ENCODE measurements around the gene NEMP2.

GRCh38 chr2:190550137-190550536 is 15.6 kb upstream of the NEMP2 start:
- TF ChIP-seq, protein P1, sequence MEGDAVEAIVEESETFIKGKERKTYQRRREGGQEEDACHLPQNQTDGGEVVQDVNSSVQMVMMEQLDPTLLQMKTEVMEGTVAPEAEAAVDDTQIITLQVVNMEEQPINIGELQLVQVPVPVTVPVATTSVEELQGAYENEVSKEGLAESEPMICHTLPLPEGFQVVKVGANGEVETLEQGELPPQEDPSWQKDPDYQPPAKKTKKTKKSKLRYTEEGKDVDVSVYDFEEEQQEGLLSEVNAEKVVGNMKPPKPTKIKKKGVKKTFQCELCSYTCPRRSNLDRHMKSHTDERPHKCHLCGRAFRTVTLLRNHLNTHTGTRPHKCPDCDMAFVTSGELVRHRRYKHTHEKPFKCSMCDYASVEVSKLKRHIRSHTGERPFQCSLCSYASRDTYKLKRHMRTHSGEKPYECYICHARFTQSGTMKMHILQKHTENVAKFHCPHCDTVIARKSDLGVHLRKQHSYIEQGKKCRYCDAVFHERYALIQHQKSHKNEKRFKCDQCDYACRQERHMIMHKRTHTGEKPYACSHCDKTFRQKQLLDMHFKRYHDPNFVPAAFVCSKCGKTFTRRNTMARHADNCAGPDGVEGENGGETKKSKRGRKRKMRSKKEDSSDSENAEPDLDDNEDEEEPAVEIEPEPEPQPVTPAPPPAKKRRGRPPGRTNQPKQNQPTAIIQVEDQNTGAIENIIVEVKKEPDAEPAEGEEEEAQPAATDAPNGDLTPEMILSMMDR (IDR thresholded peaks at IDR 0.05; ENCODE audit: poor library complexity), result no peak
- TF ChIP-seq EZH2phosphoT487 (IDR thresholded peaks at IDR 0.05; ENCODE audit: low read depth, severe bottlenecking, unreplicated experiment), result no peak
